Chondrocyte (in vitro differentiated cells): ENCODE measurements around the gene ESR1. TPM values are rescaled to one million over a fixed set of nuclear protein-coding genes. Genes with fewer than 3 reads are reported as not detected.

ENCODE experiments used
- DNase-seq: peaks from one replicate; pipeline ENCODE4 v3.0.0; 2021; ENCODE audit warnings: mixed read lengths, low spot score
- H3K27ac Mint-ChIP-seq: one replicate; pipeline ENCODE4 v1.8.0; 2021; ENCODE audit warnings: mild to moderate bottlenecking, moderate library complexity, mixed read lengths; ENCODE audit not compliant: unreplicated experiment
- H3K27me3 Mint-ChIP-seq: 2 replicates; pipeline ENCODE4 v1.8.0; 2021; ENCODE audit warnings: low read depth, mixed read lengths
- H3K36me3 Mint-ChIP-seq: 2 replicates; pipeline ENCODE4 v1.8.0; 2021; ENCODE audit warnings: low read depth, mixed read lengths
- H3K4me1 Mint-ChIP-seq: 2 replicates; pipeline ENCODE4 v1.8.0; 2021; ENCODE audit warnings: low read depth, mild to moderate bottlenecking, mixed read lengths
- H3K4me3 Mint-ChIP-seq: one replicate; pipeline ENCODE4 v1.8.0; 2021; ENCODE audit warnings: mild to moderate bottlenecking, moderate library complexity, mixed read lengths; ENCODE audit not compliant: unreplicated experiment
- H3K9me3 Mint-ChIP-seq: 2 replicates; pipeline ENCODE4 v1.8.0; 2021; ENCODE audit warnings: low read depth, mixed read lengths
- CTCF ChIP-seq: fragments of 200-600 bp; sonication (generic); IDR thresholded peaks from 2 replicates; pipeline ENCODE4 v1.5.0; 2021; ENCODE audit warnings: antibody characterized with exemption, mild to moderate bottlenecking, moderate library complexity
- total RNA-seq: library from RNA; stranded (reverse); gene quantifications from 3 replicates; pipeline ENCODE4 v1.2.1, GENCODE V29; 2021

ESR1 gene
- total RNA-seq, 1 donor from 2014 or later: not detected

GRCh38 chr6:152001408-152001807 is 193.9 kb downstream of the ESR1 start:
- no peak for DNase-seq
- Mint-ChIP-seq H3K27me3 (peaks cover 11% of the 10 kb centered on the region), H3K4me1 (no peaks in the 10 kb centered on the region), H3K4me3 (no peak overlapping the region), H3K27ac (no peak overlapping the region), H3K36me3 (no peaks in the 10 kb centered on the region), H3K9me3 (no peaks in the 10 kb centered on the region)
- no peak for TF ChIP-seq CTCF

- peaks cover 8% of the 10 kb centered on the region for H3K27me3 Mint-ChIP-seq
- H3K9me3 Mint-ChIP-seq: no peaks in the 10 kb centered on the region
- no peak for DNase-seq
- H3K4me3 Mint-ChIP-seq: no peak overlapping the region
- no peaks in the 10 kb centered on the region for H3K4me1 Mint-ChIP-seq
- no peak overlapping the region for H3K27ac Mint-ChIP-seq
- H3K36me3 Mint-ChIP-seq: no peaks in the 10 kb centered on the region
- TF ChIP-seq CTCF: no peak
Measured at GRCh38 chr6:152002306-152002705, 194.8 kb downstream of the ESR1 start.

- no peak overlapping the region for H3K27ac Mint-ChIP-seq
- peaks cover 8% of the 10 kb centered on the region for H3K27me3 Mint-ChIP-seq
- no peaks in the 10 kb centered on the region for H3K4me1 Mint-ChIP-seq
- TF ChIP-seq CTCF: no peak
- H3K4me3 Mint-ChIP-seq: no peak overlapping the region
- no peaks in the 10 kb centered on the region for H3K9me3 Mint-ChIP-seq
- H3K36me3 Mint-ChIP-seq: no peaks in the 10 kb centered on the region
- DNase-seq: no peak
Measured at GRCh38 chr6:152004036-152004566, 196.6 kb downstream of the ESR1 start.

GRCh38 chr6:152004896-152005295 is 197.4 kb downstream of the ESR1 start:
- Mint-ChIP-seq H3K27ac (no peak overlapping the region), H3K27me3 (peaks cover 8% of the 10 kb centered on the region)
- no peak for TF ChIP-seq CTCF

GRCh38 chr6:152008779-152009178 is 201.3 kb downstream of the ESR1 start:
- H3K9me3 Mint-ChIP-seq: no peaks in the 10 kb centered on the region
- no peaks in the 10 kb centered on the region for H3K4me1 Mint-ChIP-seq
- no peak overlapping the region for H3K27ac Mint-ChIP-seq
- no peaks in the 10 kb centered on the region for H3K36me3 Mint-ChIP-seq
- H3K27me3 Mint-ChIP-seq: peaks cover 12% of the 10 kb centered on the region
- TF ChIP-seq CTCF: no peak
- no peak overlapping the region for H3K4me3 Mint-ChIP-seq
- DNase-seq: no peak

More at GRCh38 chr6:152004896-152005295, 197.4 kb downstream of the ESR1 start:
- DNase-seq: no peak
- H3K4me1 Mint-ChIP-seq: no peaks in the 10 kb centered on the region
- no peak overlapping the region for H3K4me3 Mint-ChIP-seq
- H3K36me3 Mint-ChIP-seq: no peaks in the 10 kb centered on the region
- no peaks in the 10 kb centered on the region for H3K9me3 Mint-ChIP-seq
